HG03565 (cell line): Measurements from ENCODE around the gene ANXA6.
"Not testable (repeated sequence)": the region's sequence is repeated elsewhere in the genome, so short reads cannot be mapped to it uniquely, and the experiment has no call there.

Source experiments
- ATAC-seq: cut with Tn5 transposase; IDR thresholded peaks from one replicate; pipeline ENCODE4 v1.9.1; 2021; ENCODE audit warnings: mild to moderate bottlenecking, moderate library complexity; ENCODE audit not compliant: unreplicated experiment

Gene ANXA6

GRCh38 chr5:151181818-151182523, 24.4 kb upstream of the ANXA6 start:
- ATAC-seq = no peak

DNA sequence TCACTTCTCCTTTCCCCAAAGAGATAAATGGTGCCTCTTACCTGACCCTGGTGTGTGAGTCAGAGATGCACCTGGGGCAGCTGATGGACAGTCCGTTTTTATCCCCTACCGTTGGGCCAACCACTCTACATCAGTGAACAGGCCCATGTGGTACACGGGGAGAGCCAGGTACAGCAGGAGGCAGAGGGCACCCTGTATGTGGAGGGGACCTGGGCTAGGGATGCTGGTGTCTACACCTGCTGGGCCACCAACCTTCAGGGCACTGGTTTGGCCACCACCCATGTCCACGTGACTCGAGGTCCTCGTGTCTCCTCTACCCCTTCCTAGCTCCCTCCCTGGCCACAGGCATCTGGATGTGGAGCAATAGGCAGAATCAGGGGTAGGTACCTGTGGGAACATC, 22.7 kb upstream of the ANXA6 start:
- no peak for ATAC-seq

GRCh38 chr5:151179489-151179840, 21.9 kb upstream of the ANXA6 start:
- ATAC-seq = no peak

DNA sequence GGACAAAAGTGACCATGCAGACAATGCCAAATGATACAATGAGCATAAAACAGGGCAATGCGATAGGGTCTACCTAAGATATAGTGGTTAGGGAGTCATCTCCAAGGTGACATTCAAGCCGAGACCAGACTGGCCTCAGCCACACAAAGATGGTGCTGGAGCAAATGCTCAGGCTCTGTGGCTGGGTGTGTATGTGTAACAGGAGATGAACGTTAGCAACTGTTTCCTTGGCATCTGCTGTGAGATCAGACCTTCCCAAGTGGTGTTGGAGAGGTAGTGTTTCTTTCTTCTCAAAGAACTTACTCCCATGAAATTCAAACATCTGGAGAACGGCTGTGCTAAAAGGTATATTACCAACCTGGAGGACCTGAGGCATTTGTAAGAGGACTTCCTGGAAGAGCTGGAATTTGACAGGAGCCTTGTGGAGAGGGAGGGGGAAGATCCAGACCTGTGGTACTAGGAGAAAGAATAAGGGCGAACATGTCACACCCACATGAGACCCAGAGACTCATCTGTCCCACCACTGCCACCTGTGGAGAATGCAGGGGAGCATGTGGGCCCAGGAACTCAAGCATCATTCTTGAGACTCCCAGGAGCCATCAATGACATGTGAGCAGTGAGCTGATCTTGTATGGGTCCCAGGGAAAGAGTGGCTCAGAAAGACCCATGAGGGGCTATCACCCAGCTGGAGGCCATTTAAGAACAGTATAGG, 21.4 kb upstream of the ANXA6 start:
- no peak for ATAC-seq

- no peak for ATAC-seq
These were observed 20.8 kb upstream of the ANXA6 start for GRCh38 chr5:151178372-151178771.

- not testable (repeated sequence) for ATAC-seq
These were observed 18.7 kb upstream of the ANXA6 start for GRCh38 chr5:151176268-151176667.

- no peak for ATAC-seq
These were observed 17.1 kb upstream of the ANXA6 start for GRCh38 chr5:151174612-151175101.

DNA sequence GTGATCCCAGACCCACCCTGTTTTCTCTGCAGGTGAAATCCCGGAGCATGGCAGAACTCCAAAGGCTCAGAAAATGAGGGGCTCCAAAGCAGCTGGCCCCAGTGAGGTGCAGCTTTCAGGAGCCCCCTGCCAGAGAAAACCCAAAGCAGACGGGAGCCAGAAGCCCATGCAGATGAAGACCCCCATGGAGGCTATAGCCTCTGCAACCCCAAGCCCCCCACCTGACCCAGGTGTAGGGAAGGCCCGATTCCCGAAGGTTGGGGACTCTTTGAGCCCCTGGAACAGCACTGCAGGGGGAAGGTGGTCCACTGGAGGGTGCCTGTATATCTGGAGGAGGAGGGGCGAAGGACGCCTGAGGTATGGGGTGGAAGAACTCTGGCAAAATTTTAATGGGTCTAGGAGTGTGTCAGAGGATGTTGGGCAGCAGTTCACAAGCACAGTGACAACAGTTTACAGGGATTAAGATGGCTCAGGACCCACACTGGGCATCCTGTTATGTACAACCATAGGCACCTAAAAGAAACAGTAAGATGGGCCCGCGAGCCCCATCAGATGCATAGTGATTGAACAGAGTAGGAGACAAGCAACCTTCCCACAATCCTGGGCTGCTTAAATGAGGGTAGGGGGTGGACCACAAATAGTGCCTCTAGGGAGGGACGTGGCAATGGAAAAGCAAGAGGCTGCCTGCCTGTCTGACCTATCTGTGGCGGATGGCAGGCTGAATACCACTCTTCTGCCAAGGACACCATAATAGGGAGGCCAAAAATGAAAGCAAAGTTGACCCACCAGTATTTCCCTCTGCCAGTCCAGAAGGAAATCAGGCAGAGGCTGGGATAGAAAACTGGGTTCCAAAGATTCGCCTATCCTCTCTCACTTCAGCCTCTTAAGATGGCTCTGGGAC, 16.4 kb upstream of the ANXA6 start:
- ATAC-seq = no peak

- no peak for ATAC-seq
These were observed 13.9 kb upstream of the ANXA6 start for GRCh38 chr5:151171529-151171928.

DNA sequence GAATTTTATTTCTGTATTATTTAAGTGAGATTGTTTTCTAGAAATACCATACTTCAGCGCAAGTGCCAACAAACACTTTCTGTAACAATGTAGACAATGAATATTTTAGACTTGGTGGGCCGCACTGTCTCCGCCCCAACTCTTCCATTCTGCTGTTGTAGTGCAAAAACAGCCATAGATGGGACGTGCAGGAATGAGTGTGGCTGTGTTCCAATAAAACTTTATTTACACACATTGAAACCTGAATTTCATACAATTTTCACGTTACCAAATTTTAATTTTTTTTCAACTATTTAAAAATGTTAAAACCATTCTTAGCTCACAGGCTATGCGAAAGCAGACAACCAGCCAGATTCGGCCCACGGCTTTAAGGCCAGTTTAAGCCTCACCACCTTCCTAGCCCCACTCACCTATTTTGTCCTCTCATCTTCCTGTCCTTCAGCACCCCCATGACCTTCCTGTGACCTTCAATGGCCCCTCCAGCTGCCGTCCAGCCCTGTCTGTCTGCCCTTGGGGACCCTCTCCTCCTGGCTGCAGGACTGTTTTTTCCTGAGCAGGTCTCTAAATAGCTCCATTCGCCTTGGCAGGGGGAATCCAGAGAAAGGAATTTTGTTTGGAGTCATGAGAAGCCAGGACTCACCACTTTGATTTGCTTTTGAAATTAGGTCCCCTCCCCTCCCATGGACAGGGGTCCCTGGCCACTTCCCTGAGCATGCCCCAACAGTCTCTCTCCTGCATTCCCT, 11.2 kb upstream of the ANXA6 start:
- no peak for ATAC-seq

DNA sequence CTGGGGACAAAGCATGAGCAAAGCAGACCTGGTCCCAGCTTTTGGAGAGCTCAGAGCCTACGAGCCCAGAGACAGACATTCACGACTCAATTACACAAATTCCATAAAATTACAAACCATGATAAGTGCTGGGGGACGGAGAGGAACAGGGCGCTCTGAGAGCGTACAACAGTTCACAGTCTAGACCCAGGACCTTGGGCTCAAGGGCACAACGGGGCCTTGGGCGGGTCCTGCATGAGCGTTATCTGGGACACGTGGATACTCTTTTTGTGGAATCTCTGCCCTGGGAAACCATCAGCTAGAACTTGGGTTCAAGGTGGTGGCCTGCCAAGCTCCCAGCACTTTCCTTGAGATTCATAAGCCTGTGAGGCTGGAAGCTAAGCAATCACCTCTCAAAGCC, 9.4 kb upstream of the ANXA6 start:
- no peak for ATAC-seq

- ATAC-seq = peak; percentile 88
These were observed 7.3 kb upstream of the ANXA6 start for GRCh38 chr5:151164687-151165392.

DNA sequence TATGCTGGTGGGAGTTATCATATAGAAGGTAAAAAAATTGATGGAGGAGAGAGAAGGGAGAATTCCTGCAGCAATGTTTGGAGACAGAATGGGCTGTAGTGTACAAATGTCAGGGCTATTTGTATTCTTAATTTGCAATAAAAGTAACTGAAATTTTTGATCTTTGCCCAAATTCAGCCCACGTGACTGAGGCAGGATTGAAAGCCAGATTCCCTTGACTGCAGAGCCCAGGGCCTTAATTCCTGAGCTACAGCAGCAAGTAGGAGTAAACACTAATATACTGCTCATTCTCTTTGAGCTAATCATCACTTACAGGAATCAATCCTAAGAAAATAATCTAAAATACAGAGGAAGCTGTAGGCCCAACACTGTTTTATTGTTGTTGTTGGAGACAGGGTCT, 5.2 kb upstream of the ANXA6 start:
- no peak for ATAC-seq

- no peak for ATAC-seq
These were observed 2.2 kb upstream of the ANXA6 start for GRCh38 chr5:151159649-151160373.

DNA sequence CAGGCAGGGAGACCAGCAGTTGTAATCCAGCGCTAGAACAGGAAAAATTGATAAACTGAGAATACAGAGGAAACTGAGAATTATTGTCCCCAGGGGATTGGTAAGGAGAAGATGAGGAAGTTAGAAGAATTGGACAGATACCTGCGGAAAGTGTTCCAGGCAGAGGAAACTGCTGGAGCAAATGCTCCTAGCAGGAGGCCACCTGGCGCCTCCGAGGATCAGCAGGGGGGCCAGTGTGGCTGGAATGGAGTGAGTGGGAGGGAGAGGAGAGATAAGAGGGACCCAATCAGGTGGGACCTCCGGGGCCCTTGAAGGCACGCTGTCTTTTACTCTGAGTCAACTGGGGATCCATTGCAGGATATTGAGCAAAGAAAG, 695 bp upstream of the ANXA6 start:
- no peak for ATAC-seq

GRCh38 chr5:151156507-151157420, 815 bp downstream of the ANXA6 start:
- ATAC-seq = no peak

- ATAC-seq = no peak
These were observed 1.6 kb downstream of the ANXA6 start for GRCh38 chr5:151155775-151156506.
